Limb (tissue), 2 donors: ENCODE results near the gene CEP104.
A peak's percentile ranks its signal among the peaks of the same experiment; 100 is the strongest.
"Not testable (repeated sequence)": the region's sequence is repeated elsewhere in the genome, so short reads cannot be mapped to it uniquely, and the experiment has no call there.

ENCODE experiments used
- DNase-seq, 2 donors: peaks; one replicate each; pipeline ENCODE4 v3.0.0-alpha.2; 2016; ENCODE audit errors: extremely low spot score in 2 of 2

CEP104 gene

GRCh38 chr1:3828391-3828790, 28.6 kb downstream of the CEP104 start:
- DNase-seq: no peak

GRCh38 chr1:3827813-3828307, 29.2 kb downstream of the CEP104 start:
- DNase-seq: no peak

GRCh38 chr1:3825356-3825755, 31.7 kb downstream of the CEP104 start:
- no peak for DNase-seq

- DNase-seq: no peak
Observed at GRCh38 chr1:3824650-3825049, 32.4 kb downstream of the CEP104 start.

GRCh38 chr1:3822421-3822820, 34.6 kb downstream of the CEP104 start:
- DNase-seq: no peak

- no peak for DNase-seq
Observed at GRCh38 chr1:3821908-3822307, 35.1 kb downstream of the CEP104 start.

- peak in 1 of 2 donors; percentile 60 for DNase-seq
Observed at GRCh38 chr1:3821447-3821846, 35.6 kb downstream of the CEP104 start.

- DNase-seq: peak in 1 of 2 donors; percentile 20
Observed at GRCh38 chr1:3821004-3821403, 36.0 kb downstream of the CEP104 start.

- DNase-seq: no peak
Observed at GRCh38 chr1:3820316-3820715, 36.7 kb downstream of the CEP104 start.

GRCh38 chr1:3819771-3820200, 37.2 kb downstream of the CEP104 start:
- no peak for DNase-seq

- no peak for DNase-seq
Observed at GRCh38 chr1:3817821-3818597, 39.0 kb downstream of the CEP104 start.

GRCh38 chr1:3817138-3817740, 39.8 kb downstream of the CEP104 start:
- no peak for DNase-seq

GRCh38 chr1:3816331-3817137, 40.5 kb downstream of the CEP104 start:
- no peak for DNase-seq

- DNase-seq: no peak
Observed at GRCh38 chr1:3814771-3815561, 42.0 kb downstream of the CEP104 start.

GRCh38 chr1:3814065-3814464, 42.9 kb downstream of the CEP104 start:
- DNase-seq: no peak

GRCh38 chr1:3811595-3811911, 45.5 kb downstream of the CEP104 start:
- no peak for DNase-seq

GRCh38 chr1:3810149-3810761, 46.8 kb downstream of the CEP104 start:
- DNase-seq: not testable (repeated sequence)

GRCh38 chr1:3809680-3810079, 47.3 kb downstream of the CEP104 start:
- DNase-seq: no peak

- no peak for DNase-seq
Observed at GRCh38 chr1:3807769-3808168, 49.2 kb downstream of the CEP104 start.

GRCh38 chr1:3805038-3805437, 52.0 kb downstream of the CEP104 start:
- no peak for DNase-seq

- not testable (repeated sequence) for DNase-seq
Observed at GRCh38 chr1:3804627-3804944, 52.4 kb downstream of the CEP104 start.
